HepG2 (cell line): ENCODE data around the gene ELL. TPM values are rescaled to one million over a fixed set of nuclear protein-coding genes. Genes with fewer than 3 reads are reported as not detected.

ENCODE experiments used
- BATF2 ChIP-seq: sonication (generic); formaldehyde crosslinking; IDR thresholded peaks from 2 replicates; pipeline ENCODE4 v1.8.0; 2022; ENCODE audit warnings: mild to moderate bottlenecking, missing genetic modification reagents, moderate library complexity
- HIC2 ChIP-seq: sonication (generic); formaldehyde crosslinking; IDR thresholded peaks from 2 replicates; pipeline ENCODE4 v1.9.0; 2022; ENCODE audit warnings: low read depth, missing genetic modification reagents
- MLX ChIP-seq: IDR thresholded peaks from 2 replicates; pipeline ENCODE4 v1.6.1; 2016
- SKIL ChIP-seq: sonication (generic); formaldehyde crosslinking; IDR thresholded peaks from 2 replicates; pipeline ENCODE4 v1.8.0; 2022; ENCODE audit warnings: missing genetic modification reagents, mild to moderate bottlenecking, moderate library complexity, borderline replicate concordance
- SOX13 ChIP-seq, 3 experiments: fragments of 450-650 bp in 1 of 3; sonication (generic) in 1 of 3; formaldehyde crosslinking in 1 of 3; IDR thresholded peaks in 2 of 3; conservative IDR thresholded peaks in 1 of 3; 2 replicates each; pipeline versions ENCODE4 v1.5.0 to v1.6.1; 2016 to 2020; ENCODE audit warnings: antibody characterized with exemption in 1 of 3, mild to moderate bottlenecking in 1 of 3, missing compliant biosample characterization in 1 of 3, missing genetic modification reagents in 1 of 3, moderate library complexity in 1 of 3
- SP140L ChIP-seq: sonication (generic); formaldehyde crosslinking; IDR thresholded peaks from 2 replicates; pipeline ENCODE4 v1.4.0; 2020; ENCODE audit warnings: missing genetic modification reagents, borderline replicate concordance
- SP4 ChIP-seq: sonication (generic); formaldehyde crosslinking; IDR thresholded peaks from 2 replicates; pipeline ENCODE4 v1.8.1; 2023; ENCODE audit warnings: mild to moderate bottlenecking, missing genetic modification reagents
- ZNF281 ChIP-seq: sonication (generic); formaldehyde crosslinking; IDR thresholded peaks from 2 replicates; pipeline ENCODE4 v1.4.0; 2020; ENCODE audit warnings: missing genetic modification reagents, borderline replicate concordance
- ZNF333 ChIP-seq: sonication (generic); formaldehyde crosslinking; IDR thresholded peaks from 2 replicates; pipeline ENCODE4 v1.4.0; 2020; ENCODE audit warnings: mild to moderate bottlenecking, missing genetic modification reagents, borderline replicate concordance
- ZNF382 ChIP-seq: sonication (generic); formaldehyde crosslinking; IDR thresholded peaks from 2 replicates; pipeline ENCODE4 v1.5.0; 2020; ENCODE audit warnings: missing genetic modification reagents, mild to moderate bottlenecking, borderline replicate concordance
- ZNF431 ChIP-seq: sonication (generic); formaldehyde crosslinking; IDR thresholded peaks from 2 replicates; pipeline ENCODE4 v1.9.0; 2022; ENCODE audit warnings: missing genetic modification reagents, low read depth, mild to moderate bottlenecking, borderline replicate concordance
- ZSCAN22 ChIP-seq: sonication (generic); formaldehyde crosslinking; IDR thresholded peaks from 2 replicates; pipeline ENCODE4 v1.4.0; 2020; ENCODE audit warnings: mild to moderate bottlenecking, missing genetic modification reagents
- polyA plus RNA-seq, 8 experiments: library from polyadenylated mRNA; depleted of rRNA in 3 of 8; stranded (reverse) in 7 of 8; unstranded in 1 of 8; fragments of >200 nt; fragmentation: Illumina TruSeq in 4 of 8; extraction: Trizol in 4 of 8; gene quantifications; 2 replicates each; pipeline versions ENCODE4 v1.2.1 to v1.2.3, GENCODE V29; 2011 to 2016; ENCODE audit warnings: low read depth in 4 of 8, missing spikeins in 1 of 8, mixed read lengths in 1 of 8; ENCODE audit not compliant: insufficient read depth in 1 of 8
- total RNA-seq, 5 experiments: library from RNA; depleted of rRNA; stranded (reverse); fragments of >200 nt; fragmentation: Illumina TruSeq; extraction: Trizol; gene quantifications; 2 replicates each; pipeline ENCODE4 v1.2.3, GENCODE V29; 2016; ENCODE audit warnings: low read depth in 1 of 5
- TF ChIP-seq, protein P1 (sequence below): sonication (generic); formaldehyde crosslinking; IDR thresholded peaks from 2 replicates; pipeline ENCODE4 v1.4.0; 2020; ENCODE audit warnings: missing genetic modification reagents; ENCODE audit errors: not compliant biosample characterization
- TF ChIP-seq, protein P2 (sequence below): sonication (generic); formaldehyde crosslinking; IDR thresholded peaks from 2 replicates; pipeline ENCODE4 v1.5.0; 2020; ENCODE audit warnings: mild to moderate bottlenecking, missing genetic modification reagents

Gene ELL
- total and polyA plus RNA-seq, 2 of the 13 experiments (the other 11 are each of a cell fraction or from before 2014, with no cell fraction given): 3.7 to 5.4 TPM

- no peak for TF ChIP-seq BATF2 (CRISPR knock-in tag)
- peak; percentile 40; the same call in 1 of the 2 replicates for TF ChIP-seq ZNF281 (CRISPR knock-in tag)
- TF ChIP-seq ZSCAN22 (CRISPR knock-in tag): no peak
- peak; percentile 70; the same call in 1 of the 2 replicates for TF ChIP-seq SP4 (CRISPR knock-in tag)
- TF ChIP-seq, protein P1, sequence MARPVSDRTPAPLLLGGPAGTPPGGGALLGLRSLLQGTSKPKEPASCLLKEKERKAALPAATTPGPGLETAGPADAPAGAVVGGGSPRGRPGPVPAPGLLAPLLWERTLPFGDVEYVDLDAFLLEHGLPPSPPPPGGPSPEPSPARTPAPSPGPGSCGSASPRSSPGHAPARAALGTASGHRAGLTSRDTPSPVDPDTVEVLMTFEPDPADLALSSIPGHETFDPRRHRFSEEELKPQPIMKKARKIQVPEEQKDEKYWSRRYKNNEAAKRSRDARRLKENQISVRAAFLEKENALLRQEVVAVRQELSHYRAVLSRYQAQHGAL (CRISPR knock-in tag): no peak
- TF ChIP-seq ZNF431 (CRISPR knock-in tag): 0 out of 2 replicates have a peak, but pooled peaks have one; percentile 44
- no peak for TF ChIP-seq SOX13 (IDR thresholded peaks at IDR 0.05)
- no peak for TF ChIP-seq SOX13 (CRISPR knock-in tag; conservative IDR thresholded peaks at IDR 0.05 in 1 of 2, IDR thresholded peaks at IDR 0.05 in 1 of 2)
- TF ChIP-seq MLX (CRISPR knock-in tag): no peak
- no peak for TF ChIP-seq ZNF333 (CRISPR knock-in tag)
- no peak for TF ChIP-seq SKIL (CRISPR knock-in tag)
- TF ChIP-seq ZNF382: no peak
- no peak for TF ChIP-seq SP140L (CRISPR knock-in tag)
- TF ChIP-seq HIC2 (CRISPR knock-in tag): no peak; the same call in 1 of the 2 replicates
- TF ChIP-seq, protein P2, sequence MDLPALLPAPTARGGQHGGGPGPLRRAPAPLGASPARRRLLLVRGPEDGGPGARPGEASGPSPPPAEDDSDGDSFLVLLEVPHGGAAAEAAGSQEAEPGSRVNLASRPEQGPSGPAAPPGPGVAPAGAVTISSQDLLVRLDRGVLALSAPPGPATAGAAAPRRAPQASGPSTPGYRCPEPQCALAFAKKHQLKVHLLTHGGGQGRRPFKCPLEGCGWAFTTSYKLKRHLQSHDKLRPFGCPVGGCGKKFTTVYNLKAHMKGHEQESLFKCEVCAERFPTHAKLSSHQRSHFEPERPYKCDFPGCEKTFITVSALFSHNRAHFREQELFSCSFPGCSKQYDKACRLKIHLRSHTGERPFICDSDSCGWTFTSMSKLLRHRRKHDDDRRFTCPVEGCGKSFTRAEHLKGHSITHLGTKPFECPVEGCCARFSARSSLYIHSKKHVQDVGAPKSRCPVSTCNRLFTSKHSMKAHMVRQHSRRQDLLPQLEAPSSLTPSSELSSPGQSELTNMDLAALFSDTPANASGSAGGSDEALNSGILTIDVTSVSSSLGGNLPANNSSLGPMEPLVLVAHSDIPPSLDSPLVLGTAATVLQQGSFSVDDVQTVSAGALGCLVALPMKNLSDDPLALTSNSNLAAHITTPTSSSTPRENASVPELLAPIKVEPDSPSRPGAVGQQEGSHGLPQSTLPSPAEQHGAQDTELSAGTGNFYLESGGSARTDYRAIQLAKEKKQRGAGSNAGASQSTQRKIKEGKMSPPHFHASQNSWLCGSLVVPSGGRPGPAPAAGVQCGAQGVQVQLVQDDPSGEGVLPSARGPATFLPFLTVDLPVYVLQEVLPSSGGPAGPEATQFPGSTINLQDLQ (CRISPR knock-in tag): no peak
These were observed 102.6 kb downstream of the ELL start, which contains the start of gene SSBP4 (continued) for GRCh38 chr19:18419195-18419698.
